Astrocyte of the spinal cord (primary cell): Measurements from ENCODE around the gene CASP10.
"Not testable (repeated sequence)": the region's sequence is repeated elsewhere in the genome, so short reads cannot be mapped to it uniquely, and the experiment has no call there.

Experiments
- DNase-seq: peaks from one replicate; pipeline ENCODE4 v3.0.0; 2011; ENCODE audit warnings: low read depth, low spot score
- H3K4me3 ChIP-seq: 2 replicates; pipeline ENCODE4 v1.5.1; 2011; ENCODE audit warnings: low read depth, mild to moderate bottlenecking, low read length, moderate library complexity
- CTCF ChIP-seq: IDR thresholded peaks from 2 replicates; pipeline ENCODE4 v1.5.1; 2012; ENCODE audit warnings: low read depth, mild to moderate bottlenecking, low read length, inconsistent platforms
- in situ Hi-C: cut with HindIII; loops from 2 replicates; pipeline ENCODE4 v1.10.0; 2017; ENCODE audit warnings: low sequenced_read_pairs

Gene CASP10

GRCh38 chr2:201157694-201158093, 25.2 kb upstream of the CASP10 start:
- DNase-seq: no peak
- no peak overlapping the region for H3K4me3 ChIP-seq
- no peak for TF ChIP-seq CTCF
- in situ Hi-C loops: no loop called here

GRCh38 chr2:201158111-201158929, 24.6 kb upstream of the CASP10 start:
- TF ChIP-seq CTCF: peak; percentile 71
- in situ Hi-C loops: no loop called here
- no peak overlapping the region for H3K4me3 ChIP-seq
- DNase-seq: peak; percentile 80

DNA sequence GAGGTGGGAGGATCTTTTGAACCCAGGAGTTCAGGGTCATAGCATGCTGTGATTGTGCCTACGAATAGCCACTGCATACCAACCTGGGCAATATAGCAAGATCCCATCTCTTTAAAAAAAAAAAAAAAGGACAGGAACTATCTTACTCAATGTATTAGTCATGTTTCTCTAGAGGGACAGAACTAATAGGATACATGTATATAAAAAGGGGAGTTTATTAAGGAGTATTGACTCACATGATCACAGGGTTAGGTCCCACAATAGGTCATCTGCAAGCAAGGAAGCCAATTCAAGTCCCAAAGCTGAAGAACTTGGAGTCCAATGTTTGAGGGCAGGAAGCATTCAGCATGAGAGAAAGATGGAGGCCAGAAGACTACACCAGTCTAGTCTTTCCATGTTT, 18.8 kb upstream of the CASP10 start:
- no peak for DNase-seq
- TF ChIP-seq CTCF: no peak
- in situ Hi-C loops: no loop called here

DNA sequence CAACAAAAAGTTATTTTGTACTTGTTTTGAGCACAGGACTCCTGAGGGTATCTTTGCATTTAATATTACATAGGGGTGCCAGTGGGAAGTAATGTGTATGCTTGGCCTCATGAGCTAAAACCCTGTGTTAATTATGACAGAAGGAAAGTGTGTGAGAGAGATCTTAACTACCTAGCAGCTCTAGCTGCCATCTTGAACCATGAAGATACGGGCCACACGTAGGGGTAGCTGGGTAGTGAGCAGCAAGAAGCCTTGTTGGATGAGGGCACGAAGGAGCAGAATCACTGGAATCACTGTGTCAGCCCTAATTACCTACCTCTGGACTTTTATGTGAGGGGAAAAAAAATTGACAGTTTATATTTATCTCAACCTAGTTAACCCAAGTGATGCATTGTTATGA, 15.4 kb upstream of the CASP10 start:
- H3K4me3 ChIP-seq: no peak overlapping the region
- TF ChIP-seq CTCF: no peak
- DNase-seq: no peak
- in situ Hi-C loops: no loop called here

More for the DNA sequence above, 18.8 kb upstream of the CASP10 start:
- no peak overlapping the region for H3K4me3 ChIP-seq

- in situ Hi-C loops, DNase-seq: not testable (repeated sequence)
Measured at GRCh38 chr2:201168496-201168895, 14.4 kb upstream of the CASP10 start.

DNA sequence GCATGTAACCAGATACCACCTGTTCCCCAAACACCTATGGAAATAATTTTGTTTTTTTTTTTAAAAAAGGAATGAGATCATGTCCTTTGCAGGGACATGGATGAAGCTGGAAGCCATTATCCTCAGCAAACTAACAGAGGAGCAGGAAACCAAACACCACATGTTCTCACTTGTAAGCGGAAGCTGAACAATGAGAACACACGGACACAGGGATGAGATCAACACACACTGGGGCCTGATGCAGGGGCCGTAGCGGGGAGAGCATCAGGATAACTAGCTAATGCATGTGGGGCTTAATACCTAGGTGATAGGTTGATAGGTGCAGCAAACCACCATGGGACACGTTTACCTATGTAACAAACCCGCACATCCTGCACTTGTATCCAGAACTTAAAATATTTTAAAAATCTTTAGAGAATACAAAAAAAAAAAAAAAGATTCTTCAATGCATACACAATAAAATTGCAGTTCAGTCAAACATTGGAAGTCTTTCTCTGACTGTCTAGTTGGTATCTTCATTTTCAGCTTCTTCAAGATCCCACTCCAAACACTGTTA, 11.6 kb upstream of the CASP10 start:
- H3K4me3 ChIP-seq: no peak overlapping the region
- no peak for DNase-seq
- TF ChIP-seq CTCF: no peak
- in situ Hi-C loops: no loop called here

More at GRCh38 chr2:201168496-201168895, 14.4 kb upstream of the CASP10 start:
- not testable (repeated sequence) for H3K4me3 ChIP-seq

DNA sequence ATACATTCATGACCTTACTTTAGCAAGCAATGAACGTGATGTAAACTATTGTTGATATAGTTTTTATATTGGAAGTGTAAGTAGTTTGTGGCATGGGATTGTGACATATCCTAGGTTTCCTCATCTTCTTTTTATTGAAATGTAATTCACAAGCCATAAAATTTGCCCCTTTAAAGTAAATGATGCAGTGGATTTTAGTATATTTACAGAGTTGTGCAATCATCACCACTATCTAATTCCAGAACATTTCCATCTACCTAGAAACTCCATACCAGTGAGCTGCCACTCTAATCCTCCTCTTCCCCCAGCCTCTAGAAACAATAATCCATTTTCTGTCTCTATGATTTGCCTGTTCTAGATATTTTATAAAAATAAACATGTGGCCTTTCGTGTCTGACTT, 10.7 kb upstream of the CASP10 start:
- TF ChIP-seq CTCF: no peak
- no peak for DNase-seq
- H3K4me3 ChIP-seq: no peak overlapping the region
- in situ Hi-C loops: no loop called here
